A549 treated with AZD2906 at 1 μM for 4 hours (cell line): Measurements from ENCODE around the gene ZNF732. TPM values are rescaled to one million over a fixed set of nuclear protein-coding genes. Genes with fewer than 3 reads are reported as not detected.

Source experiments
- total RNA-seq: library from RNA; stranded (reverse); fragments of 200-300 nt; extraction: Qiagen RNA extraction; gene quantifications from 5 replicates; pipeline ENCODE4 v1.2.3, GENCODE V29; 2022

ZNF732 gene
- not detected in 5 replicates for total RNA-seq

DNA sequence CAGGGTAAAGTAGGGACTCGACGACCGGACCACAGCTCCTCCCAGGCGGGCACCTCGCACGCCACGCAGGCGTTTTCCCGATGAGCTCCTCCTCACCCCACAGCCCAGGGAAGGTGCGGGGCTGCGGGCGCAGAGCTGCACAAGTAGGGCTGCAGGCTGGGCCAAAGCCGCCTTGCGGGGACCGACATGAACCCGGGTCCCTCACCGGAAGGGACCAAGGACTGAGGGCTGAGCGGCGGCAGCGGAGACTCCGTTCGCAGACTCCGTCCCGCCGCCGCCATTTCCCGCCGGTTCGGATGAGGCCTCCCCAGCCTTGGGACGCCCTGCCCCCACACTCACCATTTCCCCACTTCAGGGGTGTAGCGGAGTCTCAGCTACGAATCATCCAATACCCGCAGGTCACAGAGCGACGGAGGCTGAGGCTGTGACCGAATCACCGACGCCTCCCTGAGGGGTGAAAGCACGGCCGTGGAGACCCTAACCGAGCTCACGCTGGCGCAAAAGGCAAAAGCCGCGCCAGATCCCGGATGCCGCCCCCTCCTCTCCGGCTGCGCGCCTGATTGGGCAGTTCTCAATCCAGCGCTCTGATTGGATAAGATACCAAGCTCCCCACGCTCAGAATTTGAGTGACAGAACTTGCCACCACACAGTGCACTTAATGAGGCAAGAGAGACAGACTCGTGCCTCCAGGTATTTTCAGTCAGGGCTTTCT, at the start of gene ZNF732:
TSS of gene ZNF732 (minus strand) at position 506 of the 712 bp plus-strand sequence. CDS start at position 342, 164 bp downstream.

DNA sequence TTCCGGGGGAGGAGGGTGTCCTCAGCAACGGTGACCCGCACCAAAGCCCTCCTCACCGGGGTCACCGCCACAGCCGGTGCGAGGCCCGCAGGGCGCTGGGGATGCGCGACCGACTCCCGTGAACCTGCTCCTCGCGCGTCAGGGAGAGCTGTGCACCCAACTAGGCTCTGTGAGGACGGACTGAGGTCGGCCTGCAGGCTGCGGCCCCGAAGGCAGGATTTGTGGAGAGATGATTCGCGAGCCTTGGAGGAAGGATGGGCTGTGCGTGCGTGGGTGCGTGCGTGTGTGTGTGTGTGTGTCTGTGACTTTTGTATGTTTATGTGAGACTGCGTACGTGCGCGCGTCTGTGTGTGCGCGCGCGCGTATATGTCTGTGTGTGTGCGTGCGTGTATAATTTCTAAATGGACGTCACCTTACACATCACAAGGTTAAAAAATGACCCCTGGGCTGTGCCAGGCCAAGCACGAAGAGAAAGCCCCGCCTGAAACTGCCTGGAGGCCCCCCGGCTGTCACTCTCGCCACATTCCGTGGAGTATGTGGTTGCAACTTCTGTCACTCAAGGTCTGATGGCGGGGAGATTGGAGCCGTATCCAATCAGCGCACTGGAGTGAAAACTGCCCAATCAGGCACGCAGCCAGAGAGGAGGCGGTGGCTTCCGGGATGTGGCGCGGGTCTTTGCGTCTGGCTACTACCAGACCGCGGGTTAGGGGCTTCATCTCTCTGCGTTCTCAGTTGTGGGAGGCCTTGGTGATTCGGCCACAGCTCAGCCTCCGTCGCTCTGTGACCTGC, 32.1 kb upstream of the ZNF732 start, which contains the start of gene ZNF141:
TSS of gene ZNF141 (plus strand) at position 672 of the 789 bp plus-strand sequence. CDS start 170 bp downstream, outside the sequence.

Other genes starting within 250 kb of the ZNF732 start
- gene ZNF718, start 181.0 kb downstream of the ZNF732 start, total RNA-seq = 0.39 to 0.50 TPM (median 0.48 TPM) in 5 replicates
- gene ZNF141, start 32.3 kb upstream of the ZNF732 start, total RNA-seq = 1.4 to 3.2 TPM (median 2.4 TPM) in 5 replicates
- gene ZNF721, start 193.7 kb upstream of the ZNF732 start, total RNA-seq = 12.7 to 20.9 TPM (median 13.9 TPM) in 5 replicates
- 19.0 to 24.5 TPM (median 23.4 TPM) in 5 replicates for gene PIGG, start 193.7 kb upstream of the ZNF732 start, total RNA-seq